Skeletal muscle tissue (tissue), 4 donors: ENCODE data around the gene CHDH. TPM values are rescaled to one million over a fixed set of nuclear protein-coding genes. Genes with fewer than 3 reads are reported as not detected.

ENCODE experiments used
- H3K27ac ChIP-seq: one replicate; pipeline ENCODE4 v1.7.0; 2013; ENCODE audit warnings: mild to moderate bottlenecking, low read depth, low read length, inconsistent platforms
- H3K27me3 ChIP-seq, 3 donors: one replicate each; pipeline ENCODE4 v1.7.0; 2013; ENCODE audit warnings: low read length in 3 of 3; ENCODE audit not compliant: control insufficient read depth in 3 of 3, insufficient read depth in 3 of 3
- H3K36me3 ChIP-seq, 3 donors: one replicate each; pipeline ENCODE4 v1.7.0; 2013; ENCODE audit warnings: low read length in 3 of 3; ENCODE audit not compliant: control insufficient read depth in 3 of 3, insufficient read depth in 3 of 3
- H3K4me1 ChIP-seq, 3 donors: one replicate each; pipeline ENCODE4 v1.7.0; 2013; ENCODE audit warnings: low read length in 3 of 3, mild to moderate bottlenecking in 3 of 3; ENCODE audit not compliant: control insufficient read depth in 3 of 3, insufficient read depth in 3 of 3
- H3K4me3 ChIP-seq, 3 donors: one replicate each; pipeline ENCODE4 v1.7.0; 2013; ENCODE audit warnings: low read length in 3 of 3
- H3K9ac ChIP-seq, 3 donors: one replicate each; pipeline ENCODE4 v1.7.0; 2013; ENCODE audit warnings: low read length in 3 of 3, mild to moderate bottlenecking in 3 of 3, moderate library complexity in 2 of 3, low read depth in 1 of 3
- H3K9me3 ChIP-seq, 3 donors: one replicate each; pipeline ENCODE4 v1.7.0; 2013; ENCODE audit warnings: low read length in 3 of 3; ENCODE audit not compliant: control insufficient read depth in 3 of 3
- total RNA-seq: library from RNA; depleted of rRNA; stranded (reverse); fragments of >200 nt; gene quantifications from one replicate; pipeline ENCODE4 v1.2.3, GENCODE V29; 2014
- donor health status: Osteomylitis.

Gene CHDH, protein sequence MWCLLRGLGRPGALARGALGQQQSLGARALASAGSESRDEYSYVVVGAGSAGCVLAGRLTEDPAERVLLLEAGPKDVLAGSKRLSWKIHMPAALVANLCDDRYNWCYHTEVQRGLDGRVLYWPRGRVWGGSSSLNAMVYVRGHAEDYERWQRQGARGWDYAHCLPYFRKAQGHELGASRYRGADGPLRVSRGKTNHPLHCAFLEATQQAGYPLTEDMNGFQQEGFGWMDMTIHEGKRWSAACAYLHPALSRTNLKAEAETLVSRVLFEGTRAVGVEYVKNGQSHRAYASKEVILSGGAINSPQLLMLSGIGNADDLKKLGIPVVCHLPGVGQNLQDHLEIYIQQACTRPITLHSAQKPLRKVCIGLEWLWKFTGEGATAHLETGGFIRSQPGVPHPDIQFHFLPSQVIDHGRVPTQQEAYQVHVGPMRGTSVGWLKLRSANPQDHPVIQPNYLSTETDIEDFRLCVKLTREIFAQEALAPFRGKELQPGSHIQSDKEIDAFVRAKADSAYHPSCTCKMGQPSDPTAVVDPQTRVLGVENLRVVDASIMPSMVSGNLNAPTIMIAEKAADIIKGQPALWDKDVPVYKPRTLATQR
- total RNA-seq, result 0.52 TPM

DNA sequence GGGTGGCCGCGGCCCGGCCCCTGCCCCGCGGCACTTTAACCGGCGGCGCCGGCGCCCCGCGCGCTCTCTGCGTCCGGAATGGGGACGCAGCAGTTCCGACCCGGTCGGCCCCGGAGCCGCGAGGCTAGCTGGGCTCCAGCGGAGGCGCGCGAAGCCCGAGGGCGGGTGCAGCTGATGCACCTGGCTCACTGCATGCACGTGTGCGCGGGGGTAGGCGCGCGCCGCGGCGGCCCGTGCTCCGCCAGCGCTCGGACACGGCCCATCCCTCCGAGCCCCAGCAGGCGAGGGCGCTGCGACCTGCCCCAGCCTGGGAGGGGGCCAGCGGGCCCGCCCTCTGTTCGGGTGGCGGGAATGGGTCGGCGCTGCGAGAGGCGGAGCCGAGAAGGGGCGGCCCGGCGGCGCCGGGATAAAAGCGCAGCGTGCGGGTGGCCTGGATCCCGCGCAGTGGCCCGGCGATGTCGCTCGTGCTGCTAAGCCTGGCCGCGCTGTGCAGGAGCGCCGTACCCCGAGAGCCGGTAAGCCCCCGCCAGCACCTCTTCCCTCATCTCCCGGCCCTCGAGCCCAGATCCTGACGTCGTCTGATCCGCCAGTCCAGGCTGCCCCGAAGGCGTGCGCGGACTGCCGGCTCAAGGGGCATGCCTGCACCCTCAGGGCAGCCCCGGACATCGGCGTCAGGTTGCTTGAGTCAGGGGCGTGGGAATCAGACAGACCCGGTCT, at the start of gene CHDH, which contains the start of gene IL17RB:
CHDH (minus strand) TSS at position 286 of the 717 bp plus-strand sequence. CDS start 22,411 bp downstream, outside the sequence.
IL17RB (plus strand) TSS at position 435 of the 717 bp plus-strand sequence; CDS start at position 456, 21 bp downstream.
- Histone ChIP-seq H3K27me3 (peaks cover 0 to 10% (median 8%) of the 10 kb centered on the region in 3 donors), H3K36me3 (no peaks in the 10 kb centered on the region), H3K4me3 (peak within 1 kb of the TSS; percentile 74 to 80 (median 77)), H3K9ac (peak within 1 kb of the TSS; percentile 79 to 89 (median 88)), H3K9me3 (no peaks in the 10 kb centered on the region), H3K27ac (peak within 1 kb of the TSS; percentile 65), H3K4me1 (peaks cover 11 to 14% (median 13%) of the 10 kb centered on the region in 3 donors)

DNA sequence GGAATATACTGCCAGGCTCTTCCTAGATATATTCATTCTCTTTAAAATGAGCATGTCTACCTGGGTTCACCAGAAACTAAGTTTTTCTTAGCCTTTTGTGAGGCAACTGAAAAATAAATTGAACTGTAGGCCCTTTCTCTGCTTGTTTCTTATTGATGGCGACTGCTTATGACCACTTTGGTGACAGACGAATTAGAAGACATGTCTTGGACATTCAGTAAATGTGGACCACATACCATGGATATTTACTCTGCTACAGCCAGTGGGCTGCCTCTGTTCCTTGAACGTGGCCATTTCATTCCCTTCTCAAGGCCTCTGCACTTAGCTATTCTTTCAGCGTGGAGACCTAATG, 46.0 kb upstream of the CHDH start:
- peak overlapping the region; percentile 94 for H3K27ac ChIP-seq
- H3K4me3 ChIP-seq, result peak overlapping the region; percentile 72 to 92 (median 73)
- H3K4me1 ChIP-seq, result peaks cover 12 to 22% (median 16%) of the 10 kb centered on the region in 3 donors
- H3K27me3 ChIP-seq, result peaks cover 0 to 10% (median 5%) of the 10 kb centered on the region in 3 donors
- H3K9me3 ChIP-seq, result no peaks in the 10 kb centered on the region
- H3K36me3 ChIP-seq, result peaks cover 0 to 9% (median 3%) of the 10 kb centered on the region in 3 donors
- H3K9ac ChIP-seq, result peak overlapping the region; percentile 73 to 76 (median 73)

DNA sequence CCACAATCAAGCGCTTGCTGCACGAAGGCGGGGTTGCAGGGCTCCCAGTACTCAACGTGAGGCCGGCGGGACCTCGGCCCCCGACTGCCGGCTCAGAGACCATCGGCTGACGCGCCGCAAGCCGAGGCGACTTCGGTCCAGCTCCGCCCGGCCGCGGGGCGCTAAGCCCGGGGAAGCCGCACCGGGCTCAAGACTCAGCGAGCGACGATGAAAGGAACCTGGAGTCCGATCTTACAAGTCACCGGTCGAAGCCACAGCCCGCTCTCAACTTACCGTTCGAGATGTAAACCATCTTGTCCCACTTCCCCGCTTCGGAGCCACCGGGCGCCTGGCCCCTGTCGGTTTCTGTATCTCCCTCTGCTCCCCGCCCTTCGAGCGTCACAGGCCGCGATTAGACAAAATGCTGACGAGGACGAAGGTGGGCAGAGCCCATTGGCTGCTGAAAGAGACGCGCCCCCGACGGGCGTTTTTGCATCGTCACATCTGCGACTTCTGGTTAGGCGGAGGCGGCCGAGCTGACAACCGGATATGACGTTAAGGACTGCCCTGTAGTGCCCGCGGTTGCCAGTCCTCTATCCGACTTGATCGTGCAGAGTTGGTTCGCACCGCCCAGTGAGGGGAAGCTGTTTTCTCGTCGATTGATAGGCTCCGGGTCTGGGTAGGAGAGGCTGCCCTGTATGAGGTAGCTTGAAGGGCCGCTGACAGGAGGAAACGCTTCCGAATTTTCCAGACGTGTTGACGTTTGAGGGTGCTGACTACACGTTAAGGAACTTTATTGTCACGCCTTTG, 45.5 kb upstream of the CHDH start, which contains the start of gene SELENOK:
SELENOK (minus strand) TSS at position 363 of the 789 bp plus-strand sequence.
- no peaks in the 10 kb centered on the region for H3K9me3 ChIP-seq
- H3K4me3 ChIP-seq, result peak within 1 kb of the TSS; percentile 90 to 98 (median 92)
- H3K27me3 ChIP-seq, result peaks cover 0 to 6% (median 4%) of the 10 kb centered on the region in 3 donors
- peak within 1 kb of the TSS; percentile 91 to 97 (median 97) for H3K9ac ChIP-seq
- peaks cover 0 to 14% (median 3%) of the 10 kb centered on the region in 3 donors for H3K36me3 ChIP-seq
- H3K4me1 ChIP-seq, result peaks cover 12 to 22% (median 16%) of the 10 kb centered on the region in 3 donors
- H3K27ac ChIP-seq, result peak within 1 kb of the TSS; percentile 94

DNA sequence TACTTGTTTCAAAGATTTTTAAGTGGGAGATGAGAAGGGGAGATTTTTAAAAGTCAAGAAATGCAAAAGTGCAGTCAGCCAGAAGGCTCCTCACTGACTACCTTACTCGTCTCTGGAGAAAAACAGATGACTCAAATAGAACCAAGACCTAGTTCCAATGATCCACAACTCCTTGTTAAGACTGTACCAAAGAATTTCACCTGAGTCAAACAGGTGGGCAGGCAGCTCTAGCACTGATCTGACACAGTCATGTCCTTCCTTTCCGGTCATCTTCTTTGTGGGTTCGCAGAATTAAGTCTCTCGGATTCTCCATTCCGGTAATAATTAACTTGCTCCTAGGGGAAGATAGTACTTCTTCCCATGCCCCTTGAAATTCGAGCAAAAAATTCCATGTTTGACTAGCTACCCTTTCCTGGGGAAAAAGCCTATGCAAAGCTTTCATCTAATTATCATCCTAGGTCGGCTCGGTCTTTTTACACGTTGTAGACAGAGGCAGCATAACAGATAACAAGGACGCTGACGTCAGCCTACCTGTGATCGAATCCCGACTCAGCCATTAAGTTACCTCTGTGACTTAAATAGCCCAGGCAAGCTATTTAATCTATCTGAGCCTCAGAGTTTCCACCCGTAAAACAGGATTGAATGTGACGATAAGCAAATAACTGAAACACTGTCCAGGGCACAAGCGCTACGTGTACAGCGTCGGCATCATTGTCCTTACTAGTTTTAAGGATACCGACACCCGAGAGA, 44.7 kb upstream of the CHDH start:
- peaks cover 12 to 22% (median 16%) of the 10 kb centered on the region in 3 donors for H3K4me1 ChIP-seq
- H3K9ac ChIP-seq, result peak overlapping the region; percentile 91 to 97 (median 97)
- H3K27me3 ChIP-seq, result peaks cover 0 to 6% (median 4%) of the 10 kb centered on the region in 3 donors
- H3K9me3 ChIP-seq, result no peaks in the 10 kb centered on the region
- H3K4me3 ChIP-seq, result peak overlapping the region; percentile 90 to 98 (median 92)
- peaks cover 2 to 19% (median 4%) of the 10 kb centered on the region in 3 donors for H3K36me3 ChIP-seq
- peak overlapping the region; percentile 94 for H3K27ac ChIP-seq

DNA sequence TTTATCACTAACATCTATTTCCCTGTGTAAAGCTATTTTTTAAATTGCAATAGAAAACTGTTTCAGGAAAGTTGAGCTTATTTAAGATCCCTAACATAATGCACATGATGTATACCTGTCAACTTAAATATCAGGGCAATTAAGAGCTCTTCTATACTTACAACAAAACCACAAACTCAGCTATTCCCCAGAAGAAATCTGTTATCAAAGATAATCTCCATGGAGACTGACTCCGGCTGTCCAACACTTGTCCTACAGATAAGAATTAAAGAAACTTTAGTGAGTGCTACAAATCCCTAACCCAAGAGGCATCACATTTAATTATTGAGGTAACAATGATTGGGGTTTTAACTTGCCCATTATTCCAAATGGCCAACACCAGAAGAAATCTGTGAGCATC, 42.0 kb upstream of the CHDH start:
- no peaks in the 10 kb centered on the region for H3K27me3 ChIP-seq
- H3K27ac ChIP-seq, result no peak overlapping the region
- peaks cover 12 to 22% (median 16%) of the 10 kb centered on the region in 3 donors for H3K4me1 ChIP-seq
- peaks cover 16 to 38% (median 21%) of the 10 kb centered on the region in 3 donors for H3K36me3 ChIP-seq
- H3K4me3 ChIP-seq, result no peak overlapping the region
- no peak overlapping the region for H3K9ac ChIP-seq
- H3K9me3 ChIP-seq, result no peaks in the 10 kb centered on the region

DNA sequence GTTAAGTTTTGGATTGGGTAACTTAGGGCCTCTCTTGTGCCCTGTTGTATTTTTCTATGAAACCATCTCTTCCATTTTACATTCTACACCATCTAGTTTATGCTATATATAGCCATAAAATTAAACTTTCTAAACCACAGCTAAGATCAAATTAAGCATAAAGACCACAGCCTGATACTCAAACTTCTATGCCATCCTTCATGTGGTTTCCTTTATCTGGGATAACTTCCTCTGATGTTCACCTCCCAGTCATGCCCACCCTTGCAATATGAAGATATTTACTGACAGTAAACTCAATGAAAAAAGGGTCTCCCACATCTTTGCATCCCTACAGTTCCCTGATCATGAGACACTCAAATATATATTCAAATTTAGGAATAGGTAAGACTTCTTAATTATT, 41.2 kb upstream of the CHDH start:
- Histone ChIP-seq H3K36me3 (peaks cover 17 to 38% (median 21%) of the 10 kb centered on the region in 3 donors), H3K4me3 (no peak overlapping the region)

DNA sequence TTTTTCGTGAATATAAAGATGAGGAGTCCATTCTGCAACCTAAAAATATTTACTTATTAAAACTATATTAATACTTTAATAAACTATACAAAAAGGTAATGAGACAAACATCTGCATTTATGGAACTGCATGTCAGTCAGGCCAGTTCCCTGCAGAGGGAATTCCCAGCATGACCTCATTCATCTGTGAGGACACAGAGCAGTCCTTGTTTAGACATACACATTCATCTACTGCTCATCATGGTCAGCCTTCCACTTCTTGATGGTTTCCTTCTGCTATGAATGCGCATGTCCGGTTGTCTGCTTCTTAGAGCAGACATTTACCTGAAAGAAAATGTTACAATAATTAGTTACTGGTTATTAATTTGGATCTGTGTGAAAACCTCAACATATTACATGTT, 39.0 kb upstream of the CHDH start:
- H3K27ac ChIP-seq, result no peak overlapping the region
- H3K4me1 ChIP-seq, result peaks cover 15 to 24% (median 17%) of the 10 kb centered on the region in 3 donors
- no peaks in the 10 kb centered on the region for H3K9me3 ChIP-seq
- no peak overlapping the region for H3K9ac ChIP-seq
- no peak overlapping the region for H3K4me3 ChIP-seq
- peaks cover 17 to 38% (median 21%) of the 10 kb centered on the region in 3 donors for H3K36me3 ChIP-seq
- no peaks in the 10 kb centered on the region for H3K27me3 ChIP-seq

More for the DNA sequence above, 41.2 kb upstream of the CHDH start:
- H3K27ac ChIP-seq, result no peak overlapping the region
- no peak overlapping the region for H3K9ac ChIP-seq
- peaks cover 12 to 22% (median 16%) of the 10 kb centered on the region in 3 donors for H3K4me1 ChIP-seq
- H3K27me3 ChIP-seq, result no peaks in the 10 kb centered on the region
- no peaks in the 10 kb centered on the region for H3K9me3 ChIP-seq

DNA sequence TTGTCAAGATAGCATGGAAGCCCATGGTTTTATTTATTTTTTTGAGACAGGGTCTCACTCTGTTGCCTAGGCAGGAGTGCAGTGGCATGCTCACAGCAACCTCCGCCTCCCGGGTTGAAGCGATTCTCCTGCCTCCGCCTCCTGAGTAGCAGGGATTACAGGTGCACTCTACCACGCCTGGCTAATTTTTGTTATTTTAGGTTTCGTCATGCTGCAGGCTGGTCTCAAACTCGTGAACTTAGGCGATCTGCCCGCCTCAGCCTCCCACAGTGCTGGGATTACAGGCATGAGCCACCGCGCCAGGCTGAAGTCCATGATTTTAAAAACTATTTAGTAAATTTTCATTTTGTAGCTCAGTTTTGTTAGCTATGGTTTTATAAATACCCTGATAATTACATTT, 38.4 kb upstream of the CHDH start:
- no peak overlapping the region for H3K4me3 ChIP-seq
- no peak overlapping the region for H3K9ac ChIP-seq
- H3K27me3 ChIP-seq, result no peaks in the 10 kb centered on the region
- H3K9me3 ChIP-seq, result no peaks in the 10 kb centered on the region
- peaks cover 13 to 22% (median 14%) of the 10 kb centered on the region in 3 donors for H3K4me1 ChIP-seq
- no peak overlapping the region for H3K27ac ChIP-seq
- peaks cover 19 to 42% (median 23%) of the 10 kb centered on the region in 3 donors for H3K36me3 ChIP-seq
